GM12878 (cell line): ENCODE data around the gene PDLIM5. TPM values are rescaled to one million over a fixed set of nuclear protein-coding genes. Genes with fewer than 3 reads are reported as not detected.

Experiments used
- ATAC-seq: fragments of 200-7000 bp; cut with Tn5 transposase; 3 replicates; pipeline ENCODE4 v1.9.1; 2020; ENCODE audit warnings: mild to moderate bottlenecking, moderate library complexity
- BruUV-seq: library from RNA; stranded (reverse); fragments of 400-500 nt; replicated peaks from 2 replicates; lab custom pipeline; 2021; lab: Mats Ljungman, UMichigan
- CTCF ChIA-PET: fragments of 300-600 bp; sonication (Branson Sonifier 250); formaldehyde crosslinking; extraction: SDS; loops from one replicate; lab custom pipeline; 2021; ENCODE audit warnings: inconsistent platforms; lab: Yijun Ruan, JAX
- POLR2A ChIA-PET: fragments of 350-600 bp; formaldehyde crosslinking; extraction: SDS; loops from one replicate; lab custom pipeline; 2021; ENCODE audit warnings: inconsistent platforms; lab: Charles Lee
- RAD21 ChIA-PET: fragments of 300-600 bp; sonication (Branson Sonifier 250); formaldehyde crosslinking; loops from one replicate; lab custom pipeline; 2023; ENCODE audit warnings: antibody characterized with exemption; ENCODE audit not compliant: unreplicated experiment; lab: Charles Lee
- SMC1A ChIA-PET: fragments of 300-600 bp; sonication (Branson Sonifier 250); formaldehyde crosslinking; loops from one replicate; lab custom pipeline; 2023; ENCODE audit not compliant: unreplicated experiment, uncharacterized antibody; lab: Charles Lee
- DNase-seq: peaks from one replicate; pipeline ENCODE4 v3.0.0-alpha.2; 2011; ENCODE audit warnings: low read depth, low spot score
- FAIRE-seq: peaks from 3 replicates; lab custom pipeline; 2011; peaks lifted over from hg19 to GRCh38; lab: Jason Lieb, UNC
- H2AFZ ChIP-seq: 2 replicates; pipeline ENCODE4 v1.6.0; 2011; ENCODE audit warnings: low read depth, low read length, control low read depth; ENCODE audit not compliant: control insufficient read depth
- H3K27ac ChIP-seq: 2 replicates; pipeline ENCODE4 v1.5.1; 2011; ENCODE audit warnings: control low read depth; ENCODE audit not compliant: control insufficient read depth, insufficient read depth
- H3K27me3 ChIP-seq, 2 experiments: replicated peaks in 1 of 2; 2 replicates each; pipeline versions ENCODE4 v1.6.0 to v1.6.1; 2011; ENCODE audit warnings: low read length in 1 of 2; ENCODE audit not compliant: control insufficient read depth in 2 of 2, insufficient read depth in 2 of 2
- H3K36me3 ChIP-seq, 2 experiments: 2 replicates each; pipeline ENCODE4 v1.5.1; 2011; ENCODE audit warnings: low read length in 1 of 2; ENCODE audit not compliant: control insufficient read depth in 2 of 2, insufficient read depth in 2 of 2
- H3K4me1 ChIP-seq: 2 replicates; pipeline ENCODE4 v1.6.1; 2011; ENCODE audit warnings: mild to moderate bottlenecking, low read length, moderate library complexity, mixed read lengths; ENCODE audit not compliant: control insufficient read depth, insufficient read depth
- H3K4me2 ChIP-seq: 2 replicates; pipeline ENCODE4 v1.6.0; 2011; ENCODE audit warnings: control low read depth; ENCODE audit not compliant: control insufficient read depth, insufficient read depth
- H3K4me3 ChIP-seq: fragments of 200-600 bp; sonication (generic); 2 replicates; pipeline ENCODE4 v1.5.1; 2016
- H3K79me2 ChIP-seq: 2 replicates; pipeline ENCODE4 v1.6.0; 2011; ENCODE audit warnings: low read length; ENCODE audit not compliant: control insufficient read depth, insufficient read depth
- H3K9ac ChIP-seq: 2 replicates; pipeline ENCODE4 v1.8.0; 2011; ENCODE audit warnings: low read length, control low read depth, mixed read lengths; ENCODE audit not compliant: control insufficient read depth, insufficient read depth
- H3K9me3 ChIP-seq: replicated peaks from 3 replicates; pipeline ENCODE4 v1.5.1; 2011; ENCODE audit warnings: mild to moderate bottlenecking, low read length; ENCODE audit not compliant: control insufficient read depth, insufficient read depth
- H4K20me1 ChIP-seq: 2 replicates; pipeline ENCODE4 v1.6.0; 2011; ENCODE audit not compliant: control insufficient read depth, insufficient read depth
- ATF3 ChIP-seq: IDR thresholded peaks from 2 replicates; pipeline ENCODE4 v1.6.1; 2011; ENCODE audit warnings: low read depth, mild to moderate bottlenecking, low read length, moderate library complexity, borderline replicate concordance; ENCODE audit errors: extremely low read depth
- CBX5 ChIP-seq: sonication (generic); IDR thresholded peaks from 2 replicates; pipeline ENCODE4 v1.6.1; 2016; ENCODE audit warnings: low read depth, moderate library complexity, mild to moderate bottlenecking, inconsistent platforms
- CHD2 ChIP-seq: IDR thresholded peaks from 2 replicates; pipeline ENCODE4 v1.6.1; 2011; ENCODE audit warnings: low read depth, low read length, improper control_type of control experiment, borderline replicate concordance
- DPF2 ChIP-seq: fragments of 450-650 bp; IDR thresholded peaks from 2 replicates; pipeline ENCODE4 v1.6.1; 2017; ENCODE audit warnings: mild to moderate bottlenecking
- GABPA ChIP-seq: IDR thresholded peaks from 2 replicates; pipeline ENCODE4 v1.6.1; 2014; ENCODE audit warnings: antibody characterized with exemption, low read depth, mild to moderate bottlenecking, inconsistent platforms
- HCFC1 ChIP-seq: fragments of 150-350 bp; IDR thresholded peaks from 2 replicates; pipeline ENCODE4 v1.6.1; 2014; ENCODE audit warnings: low read length
- MLLT1 ChIP-seq: fragments of 450-650 bp; IDR thresholded peaks from 2 replicates; pipeline ENCODE4 v1.6.1; 2016; ENCODE audit warnings: mild to moderate bottlenecking
- MTA2 ChIP-seq: fragments of 450-650 bp; IDR thresholded peaks from 2 replicates; pipeline ENCODE4 v1.6.1; 2016; ENCODE audit warnings: low read depth, mild to moderate bottlenecking, moderate library complexity
- RBBP5 ChIP-seq: fragments of 200-600 bp; sonication (generic); conservative IDR thresholded peaks from 2 replicates; pipeline ENCODE4 v1.6.1; 2016
- RCOR1 ChIP-seq: conservative IDR thresholded peaks from 2 replicates; pipeline ENCODE4 v1.6.1; 2012; ENCODE audit warnings: low read depth, low read length, improper control_type of control experiment
- SMAD5 ChIP-seq: IDR thresholded peaks from 2 replicates; pipeline ENCODE4 v1.6.1; 2016; ENCODE audit warnings: antibody characterized with exemption, low read depth
- SREBF1 ChIP-seq: IDR thresholded peaks from 2 replicates; pipeline ENCODE4 v1.6.1; 2012; ENCODE audit warnings: mild to moderate bottlenecking, low read length
- TARDBP ChIP-seq: IDR thresholded peaks from 2 replicates; pipeline ENCODE4 v1.6.1; 2016; ENCODE audit warnings: borderline replicate concordance
- TCF7 ChIP-seq: IDR thresholded peaks from 2 replicates; pipeline ENCODE4 v1.6.1; 2014; ENCODE audit warnings: antibody characterized with exemption, borderline replicate concordance
- YBX1 ChIP-seq: fragments of 450-650 bp; IDR thresholded peaks from 2 replicates; pipeline ENCODE4 v1.6.1; 2016; ENCODE audit warnings: antibody characterized with exemption
- YY1 ChIP-seq: IDR thresholded peaks from 2 replicates; pipeline ENCODE4 v1.6.1; 2011; ENCODE audit warnings: low read depth, mild to moderate bottlenecking, low read length
- ZBED1 ChIP-seq: IDR thresholded peaks from 2 replicates; pipeline ENCODE4 v1.6.1; 2016; ENCODE audit warnings: borderline replicate concordance
- ZNF217 ChIP-seq: fragments of 450-650 bp; IDR thresholded peaks from 2 replicates; pipeline ENCODE4 v1.6.1; 2017; ENCODE audit warnings: antibody characterized with exemption, mild to moderate bottlenecking
- WGBS: methylation state at CpG from one replicate; pipeline ENCODE4 v1.1.6; 2016; ENCODE audit warnings: low lambda C conversion rate; ENCODE audit not compliant: insufficient replicate concordance, insufficient coverage; ENCODE audit errors: missing lambda C conversion rate; 5-methylcytosine and 5-hydroxymethylcytosine counted together
- in situ Hi-C: fragments of 300-500 bp; cut with MboI; formaldehyde crosslinking; loops from 9 replicates; pipeline ENCODE4 v1.14.3; 2018; ENCODE audit warnings: mixed read lengths
- intact Hi-C: fragments of 100-400 bp; cut with micrococcal nuclease; formaldehyde crosslinking; loops from one replicate; pipeline ENCODE4 v1.14.2; 2022; ENCODE audit not compliant: unreplicated experiment
- polyA plus RNA-seq, 11 experiments: library from polyadenylated mRNA; depleted of rRNA in 4 of 11; unstranded in 6 of 11; stranded (reverse) in 5 of 11; fragments of >200 nt; fragmentation: Nextera tagmentation in 4 of 11; fragmentation: Illumina TruSeq in 1 of 11; extraction: Ambion mirVana in 4 of 11; extraction: Trizol in 1 of 11; gene quantifications; 1 replicate in 1 of 11; 2 replicates in 10 of 11; pipeline versions ENCODE4 v1.2.1 to v1.2.3, GENCODE V29; 2011 to 2016; ENCODE audit warnings: inconsistent platforms in 2 of 11, missing spikeins in 2 of 11, low read depth in 1 of 11
- total RNA-seq, 4 experiments: library from RNA; depleted of rRNA in 3 of 4; stranded (reverse); fragments of >200 nt in 3 of 4; fragmentation: Illumina TruSeq in 1 of 4; extraction: Trizol in 1 of 4; gene quantifications; 2 replicates each; pipeline versions ENCODE4 v1.2.1 to v1.2.3, GENCODE V29; 2013 to 2021
- TF ChIP-seq, protein P1 (sequence below): fragments of 150-350 bp; IDR thresholded peaks from 2 replicates; pipeline ENCODE4 v1.6.1; 2014; ENCODE audit warnings: mild to moderate bottlenecking, low read depth, low read length

Gene PDLIM5
- total and polyA plus RNA-seq, 10 of the 15 experiments (the other 5 are each of a cell fraction or from before 2014, with no cell fraction given), result 10.0 to 52.9 (median 20.7) TPM

GRCh38 chr4:94534401-94535312, 82.9 kb downstream of the PDLIM5 start:
- intact Hi-C loops, result loop anchor here (5.0 kb wide), 1 partner anchor 82 kb away; the partner anchor contains the start of gene PDLIM5
- Histone ChIP-seq H2AFZ (peak overlapping the region; percentile 12; the same call in 1 of the 2 replicates), H3K4me1 (peaks cover 15% of the 10 kb centered on the region), H3K27ac (0 out of 2 replicates have a peak overlapping the region, but pooled peaks have one; percentile 20), H3K79me2 (peaks cover 1% of the 10 kb centered on the region), H3K27me3 (no peaks in the 10 kb centered on the region), H3K4me3 (no peak overlapping the region), H3K9me3 (no peaks in the 10 kb centered on the region), H3K4me2 (peak overlapping the region; percentile 45), H4K20me1 (no peaks in the 10 kb centered on the region), H3K9ac (no peak overlapping the region), H3K36me3 (no peaks in the 10 kb centered on the region)
- DNase-seq (peak; percentile 61), FAIRE-seq (peak; percentile 73), ATAC-seq (peak; percentile 94)
- in situ Hi-C loops, result no loop called here
- ChIA-PET SMC1A (interaction anchor here (1.6 to 2.6 kb wide), 2 partner anchors 10 to 15 kb away, joined by 6 to 8 read pairs; no protein-coding TSS in a partner anchor), RAD21 (no interaction called here), POLR2A (interaction anchor here (0.6 kb wide), 1 partner anchor 79 kb away, joined by 3 read pairs; no protein-coding TSS in a partner anchor), CTCF (no interaction called here)
- BruUV-seq, result no TSS peak
- WGBS, result 28% methylated on average over 5 of the region's 5 CpGs
- TF ChIP-seq MTA2 (0 out of 2 replicates have a peak, but pooled peaks have one; percentile 15), SMAD5 (no peak), GABPA (no peak), RCOR1 (no peak), MLLT1 (no peak), SREBF1 (no peak), RBBP5 (no peak), ZBED1 (no peak), CBX5 (no peak), HCFC1 (no peak), YBX1 (no peak), CHD2 (no peak), ATF3 (no peak), YY1 (no peak), TCF7 (no peak), ZNF217 (no peak), TARDBP (no peak), DPF2 (peak; percentile 62)
- TF ChIP-seq, protein P1, sequence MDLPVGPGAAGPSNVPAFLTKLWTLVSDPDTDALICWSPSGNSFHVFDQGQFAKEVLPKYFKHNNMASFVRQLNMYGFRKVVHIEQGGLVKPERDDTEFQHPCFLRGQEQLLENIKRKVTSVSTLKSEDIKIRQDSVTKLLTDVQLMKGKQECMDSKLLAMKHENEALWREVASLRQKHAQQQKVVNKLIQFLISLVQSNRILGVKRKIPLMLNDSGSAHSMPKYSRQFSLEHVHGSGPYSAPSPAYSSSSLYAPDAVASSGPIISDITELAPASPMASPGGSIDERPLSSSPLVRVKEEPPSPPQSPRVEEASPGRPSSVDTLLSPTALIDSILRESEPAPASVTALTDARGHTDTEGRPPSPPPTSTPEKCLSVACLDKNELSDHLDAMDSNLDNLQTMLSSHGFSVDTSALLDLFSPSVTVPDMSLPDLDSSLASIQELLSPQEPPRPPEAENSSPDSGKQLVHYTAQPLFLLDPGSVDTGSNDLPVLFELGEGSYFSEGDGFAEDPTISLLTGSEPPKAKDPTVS, result no peak
